Cardiac septum (tissue), 1 donor: Measurements from ENCODE around the gene POGLUT3. TPM values are rescaled to one million over a fixed set of nuclear protein-coding genes. Genes with fewer than 3 reads are reported as not detected.

Experiments used
- DNase-seq: peaks from one replicate; pipeline ENCODE4 v3.0.0-alpha.2; 2020; ENCODE audit warnings: low spot score
- intact Hi-C: fragments of 100-400 bp; cut with DNase I; formaldehyde crosslinking; loops from one replicate; pipeline ENCODE4 v1.14.0; 2022
- total RNA-seq: library from RNA; stranded (reverse); fragmentation: NEBNext Ultra II Directional; extraction: Animal tissue kit (Norgen Biotek cat#: 25700); gene quantifications from one replicate; pipeline ENCODE4 v1.2.1, GENCODE V29; 2021
- donor health status: DM: no; HTN: no; CAD: no.

Gene POGLUT3
- total RNA-seq, 1 donor from 2014 or later = 8.6 TPM

GRCh38 chr11:108508653-108509593, 10.7 kb upstream of the POGLUT3 start:
- intact Hi-C loops = no loop called here

GRCh38 chr11:108501396-108501795, 3.2 kb upstream of the POGLUT3 start:
- intact Hi-C loops = no loop called here
- DNase-seq = no peak

More at GRCh38 chr11:108508653-108509593, 10.7 kb upstream of the POGLUT3 start:
- DNase-seq = no peak

- intact Hi-C loops = no loop called here
These were observed 2.5 kb upstream of the POGLUT3 start for GRCh38 chr11:108500721-108501120.

GRCh38 chr11:108500169-108500568, 2.0 kb upstream of the POGLUT3 start:
- intact Hi-C loops = no loop called here
- no peak for DNase-seq

More at GRCh38 chr11:108500721-108501120, 2.5 kb upstream of the POGLUT3 start:
- no peak for DNase-seq

- intact Hi-C loops = loop anchor here (5.0 kb wide), 1 partner anchor 277 kb away; the partner anchor contains the start of genes ATM and NPAT
- no peak for DNase-seq
These were observed 728 bp upstream of the POGLUT3 start for GRCh38 chr11:108498816-108499408.

- intact Hi-C loops = loop anchor here (1.0 to 5.0 kb wide), 2 partner anchors 30 to 275 kb away; partner anchors contain the start of genes ATM, C11orf65 and NPAT
These were observed 703 bp downstream of the POGLUT3 start for GRCh38 chr11:108497317-108498045.

GRCh38 chr11:108496643-108497256, 1.4 kb downstream of the POGLUT3 start:
- intact Hi-C loops = loop anchor here (1.0 to 5.0 kb wide), 2 partner anchors 29 to 274 kb away; partner anchors contain the start of genes ATM, C11orf65 and NPAT
- no peak for DNase-seq

More at GRCh38 chr11:108497317-108498045, 703 bp downstream of the POGLUT3 start:
- peak; percentile 88 for DNase-seq

- intact Hi-C loops = loop anchor here (5.0 kb wide), 1 partner anchor 273 kb away; the partner anchor contains the start of genes ATM and NPAT
- DNase-seq = no peak
These were observed 2.9 kb downstream of the POGLUT3 start for GRCh38 chr11:108495326-108495725.

GRCh38 chr11:108494182-108494581, 4.0 kb downstream of the POGLUT3 start:
- no peak for DNase-seq
- intact Hi-C loops = no loop called here

- intact Hi-C loops = no loop called here
- no peak for DNase-seq
These were observed 6.2 kb downstream of the POGLUT3 start for GRCh38 chr11:108491936-108492335.

- intact Hi-C loops = no loop called here
These were observed 11.4 kb downstream of the POGLUT3 start for GRCh38 chr11:108486828-108487227.

GRCh38 chr11:108486331-108486730, 11.9 kb downstream of the POGLUT3 start:
- DNase-seq = no peak
- intact Hi-C loops = no loop called here

More at GRCh38 chr11:108486828-108487227, 11.4 kb downstream of the POGLUT3 start:
- DNase-seq = no peak

- intact Hi-C loops = no loop called here
- no peak for DNase-seq
These were observed 15.0 kb downstream of the POGLUT3 start for GRCh38 chr11:108483163-108483562.

GRCh38 chr11:108474664-108475463, 23.3 kb downstream of the POGLUT3 start:
- intact Hi-C loops = no loop called here
- DNase-seq = no peak

GRCh38 chr11:108472681-108473080, 25.5 kb downstream of the POGLUT3 start:
- no peak for DNase-seq
- intact Hi-C loops = no loop called here

- intact Hi-C loops = loop anchor here (5.0 kb wide), 1 partner anchor 194 kb away; no protein-coding TSS in a partner anchor
- DNase-seq = no peak
These were observed 29.7 kb downstream of the POGLUT3 start for GRCh38 chr11:108468478-108468864.

- intact Hi-C loops = loop anchor here (1.0 to 5.0 kb wide), 3 partner anchors 30 to 244 kb away; partner anchors contain the start of genes ATM and NPAT
- DNase-seq = peak; percentile 98
These were observed 30.9 kb downstream of the POGLUT3 start, which contains the start of gene C11orf65 for GRCh38 chr11:108467091-108467823. TSS of gene C11orf65 (minus strand) at chr11:108467529. CDS start at chr11:108461559, 5,970 bp downstream.
